GM19468 (cell line): ENCODE measurements around the gene ATP8A1.
"Not testable (repeated sequence)": the region's sequence is repeated elsewhere in the genome, so short reads cannot be mapped to it uniquely, and the experiment has no call there.

Experiments
- ATAC-seq: cut with Tn5 transposase; IDR thresholded peaks from one replicate; pipeline ENCODE4 v1.9.1; 2021; ENCODE audit warnings: mild to moderate bottlenecking, moderate library complexity, moderate number of reproducible peaks; ENCODE audit not compliant: unreplicated experiment; ENCODE audit errors: extremely low read depth

ATP8A1 gene

GRCh38 chr4:42391981-42392380 lies 264.9 kb downstream of the ATP8A1 start:
- no peak for ATAC-seq

DNA sequence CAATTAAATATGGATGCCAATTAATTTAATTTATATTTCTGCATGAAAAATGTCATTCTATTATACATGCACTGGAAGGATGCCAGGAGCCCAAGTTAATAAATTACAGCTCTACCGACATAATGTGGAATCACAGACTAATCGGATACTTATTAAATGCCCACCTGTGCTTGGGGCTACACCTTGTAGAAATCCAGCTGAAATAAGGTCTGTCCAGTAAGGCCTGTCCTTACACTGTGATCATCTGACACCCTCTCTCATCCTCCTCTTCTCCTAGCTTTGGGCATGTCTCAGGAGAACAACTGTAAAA lies 265.6 kb downstream of the ATP8A1 start:
- no peak for ATAC-seq

GRCh38 chr4:42390622-42391354 lies 266.1 kb downstream of the ATP8A1 start:
- ATAC-seq = no peak

GRCh38 chr4:42385516-42385915 lies 271.4 kb downstream of the ATP8A1 start:
- ATAC-seq = no peak

DNA sequence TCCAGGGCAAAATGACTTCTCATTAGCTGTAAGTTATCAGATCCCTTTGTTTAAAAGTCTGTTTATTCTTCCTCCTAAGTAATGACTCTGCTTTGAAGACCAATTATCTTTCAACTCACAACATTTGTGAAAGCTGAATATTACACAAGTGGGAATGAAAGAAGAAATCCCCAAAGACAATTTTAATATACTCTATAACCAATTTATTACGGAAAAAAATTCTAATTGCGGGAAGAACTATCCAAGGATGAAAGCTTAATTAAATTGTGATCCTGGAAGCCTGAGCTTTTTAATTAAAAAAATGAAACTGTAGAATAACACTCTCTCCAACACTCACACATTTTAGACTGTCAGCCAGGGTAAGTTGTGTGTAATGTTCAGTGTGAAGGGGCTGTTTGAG lies 275.2 kb downstream of the ATP8A1 start:
- ATAC-seq = no peak

DNA sequence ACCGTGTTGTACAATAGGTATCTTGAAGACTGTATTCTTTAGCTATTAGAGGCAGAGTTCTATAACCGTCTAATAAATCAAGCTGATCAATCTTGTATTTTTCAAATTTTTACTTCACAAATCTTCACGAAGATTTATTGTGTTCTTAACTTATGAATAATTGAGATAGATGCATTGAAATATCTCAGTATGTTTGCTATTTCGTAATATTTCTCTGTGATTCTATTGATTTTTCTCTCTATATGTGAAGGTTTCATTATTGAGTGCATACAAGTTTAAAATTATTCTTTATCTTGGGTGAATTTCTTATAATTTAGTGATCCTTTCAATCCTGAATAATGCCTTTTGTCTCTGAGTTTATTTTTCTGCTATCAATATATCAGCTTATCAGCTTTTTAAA lies 279.4 kb downstream of the ATP8A1 start:
- no peak for ATAC-seq

DNA sequence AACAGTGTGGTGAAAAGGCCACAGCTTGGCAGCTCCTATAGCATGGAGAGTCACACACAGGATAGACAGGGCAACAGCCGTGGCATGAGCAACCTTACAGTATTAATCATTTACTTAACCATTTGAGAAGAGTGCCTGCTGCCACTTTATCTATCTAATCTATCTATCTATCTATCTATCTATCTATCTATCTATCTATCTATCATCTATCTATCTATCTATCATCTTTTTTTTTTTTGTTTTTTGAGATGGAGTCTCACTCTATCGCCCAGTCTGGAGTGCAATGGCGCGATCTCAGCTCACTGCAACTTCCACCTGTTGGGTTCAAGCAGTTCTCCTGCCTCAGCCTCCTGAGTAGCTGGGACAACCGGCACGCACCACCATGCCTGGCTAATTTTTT lies 284.6 kb downstream of the ATP8A1 start:
- ATAC-seq = not testable (repeated sequence)

DNA sequence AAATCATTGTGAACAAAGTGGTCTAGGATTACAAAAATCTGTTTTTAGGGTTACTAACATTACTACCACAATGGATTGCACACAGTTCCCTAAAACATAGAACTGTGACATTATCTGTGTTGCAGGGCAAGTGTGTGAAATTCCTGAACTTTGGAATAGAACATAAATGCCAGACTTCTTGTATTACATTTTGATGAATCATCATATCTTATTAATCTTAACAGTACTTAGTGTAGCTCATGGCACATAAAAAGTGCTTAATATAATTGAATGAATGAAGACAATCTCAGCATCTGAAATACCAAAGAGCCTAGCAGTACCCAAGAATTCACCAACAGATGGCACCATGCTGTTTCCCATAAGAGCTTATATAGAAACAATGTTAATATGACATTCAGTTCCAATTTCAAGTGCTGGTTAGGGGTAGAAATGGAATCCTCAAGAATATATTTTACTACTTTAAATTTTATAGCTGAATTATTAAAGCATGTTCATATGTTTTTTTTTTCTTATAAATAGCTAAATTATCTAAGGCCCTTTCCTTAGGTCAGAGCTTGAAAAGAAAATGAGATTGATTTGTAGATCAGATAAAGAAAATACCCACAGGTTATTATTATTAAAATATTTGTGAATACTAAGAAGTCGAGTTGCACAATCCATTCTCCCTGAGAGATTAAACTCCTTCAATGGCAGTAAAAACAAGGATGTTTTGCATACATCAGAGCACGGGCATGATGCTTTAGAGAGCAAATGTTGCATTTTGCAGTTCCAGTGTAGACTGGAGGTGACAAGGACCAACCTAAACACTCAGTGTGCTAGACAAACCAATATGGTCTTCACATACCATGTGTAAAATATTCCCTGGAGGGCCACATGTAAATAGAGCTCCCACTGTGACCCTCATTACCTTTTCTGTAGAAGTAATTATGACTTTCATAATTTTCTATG lies 285.3 kb downstream of the ATP8A1 start:
- no peak for ATAC-seq

- no peak for ATAC-seq
These were observed 287.4 kb downstream of the ATP8A1 start for GRCh38 chr4:42369489-42369888.

DNA sequence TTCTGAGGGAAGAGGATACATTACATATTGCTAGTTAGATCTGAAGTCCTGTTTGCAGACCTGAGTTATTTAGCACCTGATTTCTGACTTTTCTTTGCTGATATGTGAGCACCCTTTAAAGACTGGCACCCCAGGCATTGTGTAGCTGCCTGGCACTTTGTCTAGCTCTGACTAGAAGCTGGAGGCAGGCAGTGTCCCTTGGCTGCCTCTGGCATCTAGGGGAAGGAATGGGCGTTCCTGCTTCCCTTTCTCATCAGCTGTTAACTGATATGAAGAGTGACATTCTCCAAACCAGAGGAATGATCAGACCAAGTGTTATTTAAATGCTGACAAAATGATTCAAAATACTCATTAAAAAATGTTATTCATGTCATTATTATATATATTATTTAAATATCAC lies 289.9 kb downstream of the ATP8A1 start:
- no peak for ATAC-seq

DNA sequence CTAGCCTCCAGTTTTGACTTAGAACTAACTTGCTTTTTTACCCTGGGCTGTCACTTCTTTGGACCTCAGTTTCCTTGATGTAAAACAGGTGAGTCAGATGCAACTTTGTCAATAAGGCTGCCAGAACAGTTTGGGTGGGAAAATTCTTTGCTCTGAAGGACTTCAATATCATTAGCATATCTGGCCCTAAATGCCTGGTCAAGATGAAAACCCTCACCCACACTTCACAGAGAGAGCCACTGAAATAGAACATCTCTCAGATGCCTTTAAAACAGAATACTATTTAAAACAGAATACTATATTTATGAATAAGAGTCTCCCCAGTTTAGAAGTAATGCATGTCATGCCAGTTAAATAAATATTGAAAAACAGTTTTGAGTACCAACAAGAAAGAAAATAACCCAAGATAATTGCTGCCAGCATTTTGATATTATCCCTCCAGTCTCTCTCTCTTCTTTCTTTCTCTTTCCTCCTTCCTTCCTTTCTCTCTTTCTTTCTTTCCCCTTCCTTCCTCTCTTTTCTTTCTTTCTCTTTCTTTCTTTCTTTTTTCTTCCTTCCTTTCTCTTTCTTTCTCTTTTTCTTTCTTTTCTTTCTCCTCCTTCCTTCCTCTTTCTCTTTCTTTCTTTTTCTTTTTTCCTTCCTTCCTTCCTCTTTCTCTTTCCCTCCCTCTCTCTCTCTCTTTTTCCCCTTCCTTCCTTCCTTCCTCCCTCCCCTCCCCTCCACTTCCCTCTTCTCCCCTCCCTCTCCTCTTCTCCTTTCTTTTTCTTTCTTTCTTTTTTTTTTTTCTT lies 292.4 kb downstream of the ATP8A1 start:
- no peak for ATAC-seq

DNA sequence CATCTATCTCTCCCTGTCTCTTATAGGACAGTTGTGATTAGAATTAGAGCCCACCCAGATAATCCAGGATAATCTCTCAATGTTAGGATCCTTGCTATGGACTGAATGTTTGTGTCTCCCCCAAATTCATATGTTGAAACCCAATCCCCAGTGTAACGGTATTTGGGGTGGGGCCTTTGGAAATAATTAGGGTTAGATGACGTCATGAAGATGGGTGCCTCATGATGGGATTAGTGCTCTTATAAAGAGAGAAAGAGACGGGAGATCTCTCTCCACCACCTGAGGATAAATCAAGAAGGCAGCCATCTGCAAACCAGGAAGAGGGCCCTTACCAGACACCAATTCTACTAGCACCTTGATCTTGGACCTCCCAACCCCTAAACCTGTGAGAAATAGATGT lies 293.3 kb downstream of the ATP8A1 start:
- ATAC-seq = no peak

DNA sequence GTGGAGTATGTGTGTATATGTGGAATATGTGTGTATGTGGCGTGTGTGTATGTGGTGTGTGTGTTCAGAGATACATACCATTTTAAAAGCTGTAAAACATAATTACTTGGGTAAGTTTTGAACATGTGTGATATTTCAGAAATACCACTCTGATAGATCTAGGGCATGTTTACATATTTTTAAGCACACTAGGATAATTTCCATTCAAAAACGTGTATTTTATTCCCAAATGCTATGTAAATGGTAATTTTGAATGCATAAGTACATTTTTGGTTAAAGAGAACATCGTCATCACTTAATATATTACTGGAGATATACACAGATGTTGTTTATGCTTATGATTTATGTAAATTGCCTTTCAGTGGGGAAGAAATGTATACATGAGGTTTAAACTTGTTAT lies 294.3 kb downstream of the ATP8A1 start:
- ATAC-seq = no peak

DNA sequence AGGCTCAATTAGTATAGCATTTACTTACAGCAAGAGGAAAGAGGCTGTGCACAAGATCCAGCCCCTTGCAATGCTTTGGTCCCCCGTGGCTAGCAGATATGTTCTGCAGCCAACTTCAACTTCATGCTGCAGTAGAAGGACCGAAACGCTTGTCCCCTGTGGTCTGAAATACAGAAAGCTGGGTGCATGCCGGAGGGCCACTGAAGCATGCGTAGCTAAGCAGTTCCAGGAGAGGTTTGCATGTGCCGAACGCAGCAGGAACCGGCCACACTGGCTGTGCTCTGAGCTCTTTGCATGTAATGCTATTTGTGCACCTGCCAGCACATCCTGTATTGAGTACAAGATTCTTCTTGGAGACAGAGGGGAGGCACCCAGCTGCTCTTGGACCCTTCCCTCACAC lies 295.4 kb downstream of the ATP8A1 start:
- ATAC-seq = no peak

GRCh38 chr4:42360256-42360669 lies 296.6 kb downstream of the ATP8A1 start:
- no peak for ATAC-seq

DNA sequence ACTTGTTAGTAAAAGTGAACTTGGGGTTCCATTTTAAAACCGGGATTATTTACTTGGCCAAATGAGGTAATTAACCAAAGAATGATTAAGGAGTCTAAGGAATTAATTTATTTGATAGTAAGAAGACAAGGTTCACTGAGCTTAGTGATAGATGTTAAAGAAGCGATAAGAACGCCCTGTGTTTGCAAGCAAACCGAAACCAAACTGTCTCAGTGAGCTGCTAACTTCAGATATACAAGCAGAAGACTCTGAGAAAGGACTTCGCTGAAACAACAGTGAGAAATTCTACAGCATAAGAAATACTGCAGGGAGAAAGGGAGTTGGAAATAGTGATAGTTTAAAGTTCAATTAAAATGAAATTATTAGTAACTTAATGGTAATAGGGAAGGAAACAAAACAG lies 297.2 kb downstream of the ATP8A1 start:
- no peak for ATAC-seq
